ENCODE data around the gene MBTPS1.

The MBTPS1 gene

DNA sequence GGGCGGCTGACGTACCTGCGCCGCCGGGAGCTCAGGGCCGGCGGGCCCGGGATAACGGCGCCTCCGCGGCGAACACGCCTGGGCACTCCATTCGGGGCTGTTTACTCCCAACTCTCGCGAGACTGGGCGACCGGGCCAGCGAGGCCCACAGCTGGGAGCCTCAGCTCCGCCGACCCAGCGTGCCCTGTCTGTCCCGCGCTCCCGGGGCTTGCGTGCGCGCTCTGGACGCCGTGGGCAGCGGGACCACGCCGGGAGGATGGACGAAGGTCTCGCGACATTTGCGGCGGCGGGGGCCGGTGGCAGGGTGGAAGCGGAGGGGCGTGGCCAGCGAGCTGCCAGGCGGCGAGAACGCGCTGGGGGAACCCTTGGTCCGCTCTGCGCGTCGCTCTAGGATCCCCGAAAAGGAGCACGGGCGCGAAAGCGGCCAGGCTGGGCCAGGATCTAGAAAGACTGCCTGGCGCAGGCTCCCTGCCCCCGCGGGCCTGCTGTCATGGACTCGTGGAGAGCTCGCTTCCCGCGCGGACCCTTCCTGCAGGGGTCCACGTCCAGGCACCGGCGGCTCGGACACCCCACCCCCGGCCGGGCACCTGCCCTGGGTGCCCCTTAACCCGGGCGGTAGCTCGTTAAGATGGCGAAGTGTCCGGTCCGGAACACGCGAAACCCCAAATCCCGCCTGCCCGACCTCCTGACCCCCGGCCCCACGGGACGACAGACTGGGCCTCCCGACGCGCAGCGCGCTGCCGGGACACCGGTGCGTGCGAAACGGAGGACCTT, at the start of gene MBTPS1:
Gene MBTPS1, minus strand, starts transcription at position 223 of the 774 bp plus-strand sequence. CDS start 15,159 bp downstream, outside the sequence.
- peak; percentile 95 to 98 for DNase-seq

DNA sequence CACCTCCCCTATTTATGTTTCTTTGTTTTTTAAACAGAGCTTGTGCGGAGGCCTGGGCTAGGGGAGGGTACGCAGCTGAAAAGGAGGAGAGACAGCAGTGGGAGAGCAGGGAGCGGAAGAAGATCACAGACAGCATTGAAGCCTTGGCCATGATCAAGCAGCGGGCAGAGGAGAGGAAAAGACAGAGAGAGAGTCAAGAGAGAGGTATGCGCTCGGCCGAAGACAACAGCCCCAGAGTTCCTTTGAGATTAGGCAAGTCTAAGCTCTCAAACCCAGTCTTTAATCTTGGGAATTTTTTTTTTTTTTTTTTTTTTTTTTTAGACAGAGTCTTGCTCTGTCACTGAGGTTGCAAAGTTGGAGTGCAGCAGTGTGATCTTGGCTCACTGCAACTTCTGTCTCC, 49.0 kb upstream of the MBTPS1 start:
- no peak for DNase-seq

DNA sequence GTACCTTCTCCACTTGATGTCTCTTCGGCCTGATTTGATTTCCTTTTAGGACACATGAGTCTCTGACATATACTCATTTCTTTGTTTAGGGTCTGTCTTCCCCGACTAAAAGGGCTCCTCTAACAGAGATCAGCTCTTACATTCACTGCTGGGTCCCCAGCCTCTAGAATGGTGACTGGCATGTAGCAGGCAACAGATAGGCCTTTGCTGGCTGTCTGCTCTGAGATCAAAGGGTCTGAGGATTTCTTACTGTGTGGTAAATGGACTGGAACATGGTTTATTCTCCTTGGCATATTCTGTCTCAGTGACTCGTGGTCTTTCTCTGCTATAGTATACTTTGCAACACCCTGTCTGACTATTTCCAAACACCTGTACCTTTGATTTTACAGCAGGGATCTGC, 45.1 kb upstream of the MBTPS1 start:
- no peak for DNase-seq

DNA sequence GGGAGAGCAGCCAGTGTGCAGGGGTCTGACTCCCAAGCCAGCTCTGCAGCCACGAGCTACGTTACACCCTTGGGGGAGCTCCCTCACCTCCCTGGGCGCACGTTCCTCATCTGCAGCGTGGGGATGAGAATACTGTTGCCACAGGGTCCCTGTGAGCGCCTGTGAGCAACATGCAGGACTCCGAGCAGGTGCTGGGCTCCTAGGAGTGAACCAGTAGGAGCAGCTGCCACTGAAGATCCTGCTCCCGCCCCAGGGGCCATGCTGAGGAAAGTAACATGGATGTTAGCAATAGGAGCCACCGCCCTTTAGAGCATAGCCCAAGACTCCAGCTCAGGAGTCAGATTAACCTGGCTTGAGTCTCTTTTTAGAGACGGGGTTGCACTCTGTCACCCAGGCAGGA, 44.3 kb upstream of the MBTPS1 start:
- no peak for DNase-seq

DNA sequence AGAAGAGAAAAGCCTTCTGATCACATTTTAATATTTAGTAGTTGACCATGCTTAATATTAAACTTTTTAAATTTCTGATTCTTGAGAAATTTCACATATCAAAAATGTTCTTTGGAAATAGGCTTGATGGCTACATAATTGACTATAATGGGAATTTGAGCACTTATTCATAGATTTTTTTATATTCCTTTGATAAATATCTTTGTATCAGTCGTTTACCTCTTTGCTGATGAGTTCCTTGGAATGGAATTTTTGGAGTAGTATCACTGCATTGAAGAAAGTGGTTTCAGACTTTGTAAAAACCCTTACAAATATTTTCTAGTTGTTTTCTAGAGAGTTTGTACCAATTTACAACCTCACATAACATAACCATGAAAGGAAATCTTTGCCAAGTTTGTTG, 43.1 kb upstream of the MBTPS1 start:
- no peak for DNase-seq

DNA sequence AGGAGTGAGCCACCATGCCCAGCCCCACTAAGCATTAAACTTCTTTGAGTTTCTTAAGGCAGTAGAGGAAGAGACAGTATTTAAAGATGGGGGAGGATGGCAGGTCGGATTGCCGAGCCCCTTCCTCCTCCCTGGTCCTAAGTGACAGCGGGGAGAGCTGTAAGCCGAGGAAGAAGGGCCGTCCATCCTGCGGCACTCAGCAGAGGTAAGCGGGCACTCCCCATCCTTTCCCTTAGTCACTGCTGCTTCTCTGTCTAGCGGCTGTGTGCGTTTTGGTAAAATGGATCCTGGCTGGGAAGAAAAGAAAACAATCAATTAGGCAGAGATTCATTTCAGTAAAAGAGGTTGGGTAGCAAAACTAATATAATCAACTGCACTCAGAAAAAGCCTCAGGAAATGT, 42.3 kb upstream of the MBTPS1 start:
- DNase-seq = no peak

DNA sequence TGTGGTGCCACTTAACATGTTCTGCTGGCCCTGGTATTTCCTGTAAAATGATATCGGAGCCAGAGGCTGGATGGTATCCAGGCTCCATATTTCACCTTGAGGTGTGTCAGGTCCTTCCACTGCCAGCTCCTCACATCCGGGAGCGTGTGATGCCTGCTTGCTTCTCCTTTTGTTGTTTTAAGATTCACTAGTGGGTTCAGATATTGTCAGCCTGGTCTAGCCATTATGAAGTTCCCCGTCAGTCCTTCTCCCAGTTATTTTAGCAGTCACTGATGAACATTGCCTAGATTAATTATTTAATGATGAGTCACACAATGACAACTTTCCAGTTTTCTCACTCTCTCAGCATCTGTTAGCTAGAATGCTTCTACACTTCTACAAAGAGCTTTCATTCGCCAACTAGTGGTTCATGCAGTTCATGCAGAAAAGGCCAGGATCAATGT, 39.6 kb upstream of the MBTPS1 start:
- no peak for DNase-seq

DNA sequence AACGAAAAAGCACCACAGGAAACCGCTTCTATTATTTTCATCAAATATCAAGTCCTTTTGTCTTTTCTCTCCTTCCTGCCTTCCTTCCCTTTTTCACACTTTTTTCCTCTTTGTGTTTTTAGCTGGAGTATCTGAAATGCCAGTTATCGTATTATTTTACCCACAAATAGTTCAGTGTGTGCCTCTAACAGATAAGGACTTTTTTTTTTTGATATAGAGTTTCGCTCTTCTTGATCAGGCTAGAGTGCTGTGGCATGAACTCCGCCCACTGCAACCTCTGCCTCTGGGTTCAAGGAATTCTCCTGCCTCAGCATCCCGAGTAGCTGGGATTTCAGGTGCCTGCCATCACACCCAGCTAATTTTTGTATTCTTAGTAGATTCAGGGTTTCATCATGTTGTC, 39.0 kb upstream of the MBTPS1 start:
- no peak for DNase-seq

DNA sequence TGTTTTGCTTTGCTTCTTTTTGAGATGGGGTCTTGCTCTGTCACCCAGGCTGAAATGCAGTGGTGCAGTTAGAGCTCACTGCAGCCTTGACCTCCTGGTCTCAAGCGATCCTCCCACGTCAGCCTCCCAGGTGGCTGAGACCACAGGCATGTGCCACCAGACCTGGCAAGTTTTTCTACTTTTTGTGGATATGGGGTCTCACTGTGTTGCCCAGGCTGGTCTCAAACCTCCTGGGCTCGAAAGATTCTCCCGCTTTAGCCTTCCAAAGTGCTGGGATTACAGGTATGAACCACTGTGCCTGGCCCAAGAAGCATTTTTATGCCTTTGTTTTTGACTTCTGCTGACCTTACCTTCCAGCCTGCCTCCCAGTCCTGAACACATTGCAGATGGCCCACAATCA, 38.5 kb upstream of the MBTPS1 start:
- DNase-seq = no peak

DNA sequence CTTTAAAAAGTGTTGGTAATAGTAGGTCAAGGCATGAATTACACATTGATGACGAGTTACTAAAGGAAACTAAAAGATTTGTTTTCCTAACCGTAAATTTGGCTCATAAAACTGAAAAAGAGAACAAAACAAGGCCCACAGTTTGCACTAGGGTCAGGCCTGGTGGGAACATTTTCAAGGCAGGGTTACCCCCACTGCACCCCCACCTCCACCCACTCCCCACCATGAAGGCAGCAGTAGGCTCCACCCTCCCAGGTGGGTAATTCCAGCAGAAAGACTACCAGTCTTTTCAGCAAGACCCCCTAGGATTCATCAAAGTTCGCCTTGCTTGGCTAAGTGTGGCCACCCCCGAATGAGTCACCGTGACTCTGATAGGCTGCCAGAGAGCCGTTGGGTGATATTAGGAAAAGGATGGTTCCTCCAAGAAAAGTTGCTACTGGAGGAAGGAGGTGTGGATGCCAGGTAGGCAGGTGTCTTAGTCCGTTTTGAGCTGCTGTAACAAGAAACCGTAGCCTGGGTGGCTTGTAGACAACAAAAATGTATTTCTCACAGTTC, 37.0 kb upstream of the MBTPS1 start:
- DNase-seq = no peak

DNA sequence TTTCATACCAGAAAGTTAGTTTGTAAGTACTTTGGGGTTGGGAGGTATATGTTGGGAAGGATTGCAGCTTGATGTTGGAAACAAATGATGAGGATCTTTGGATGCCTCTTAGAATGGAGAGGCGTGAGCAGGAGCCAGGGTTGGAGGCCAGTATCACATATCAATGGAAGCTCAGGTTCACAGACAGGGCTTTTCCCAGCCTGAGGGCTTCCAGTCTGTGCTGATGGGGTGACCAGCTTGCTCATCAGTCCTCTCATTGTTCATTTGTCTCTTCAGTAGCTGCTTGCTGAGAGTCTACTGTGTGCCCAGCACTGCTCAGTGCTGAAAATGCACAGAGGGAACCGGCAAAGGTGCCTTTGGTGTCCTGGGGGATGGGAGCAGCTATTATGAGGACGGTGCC, 34.2 kb upstream of the MBTPS1 start:
- no peak for DNase-seq

DNA sequence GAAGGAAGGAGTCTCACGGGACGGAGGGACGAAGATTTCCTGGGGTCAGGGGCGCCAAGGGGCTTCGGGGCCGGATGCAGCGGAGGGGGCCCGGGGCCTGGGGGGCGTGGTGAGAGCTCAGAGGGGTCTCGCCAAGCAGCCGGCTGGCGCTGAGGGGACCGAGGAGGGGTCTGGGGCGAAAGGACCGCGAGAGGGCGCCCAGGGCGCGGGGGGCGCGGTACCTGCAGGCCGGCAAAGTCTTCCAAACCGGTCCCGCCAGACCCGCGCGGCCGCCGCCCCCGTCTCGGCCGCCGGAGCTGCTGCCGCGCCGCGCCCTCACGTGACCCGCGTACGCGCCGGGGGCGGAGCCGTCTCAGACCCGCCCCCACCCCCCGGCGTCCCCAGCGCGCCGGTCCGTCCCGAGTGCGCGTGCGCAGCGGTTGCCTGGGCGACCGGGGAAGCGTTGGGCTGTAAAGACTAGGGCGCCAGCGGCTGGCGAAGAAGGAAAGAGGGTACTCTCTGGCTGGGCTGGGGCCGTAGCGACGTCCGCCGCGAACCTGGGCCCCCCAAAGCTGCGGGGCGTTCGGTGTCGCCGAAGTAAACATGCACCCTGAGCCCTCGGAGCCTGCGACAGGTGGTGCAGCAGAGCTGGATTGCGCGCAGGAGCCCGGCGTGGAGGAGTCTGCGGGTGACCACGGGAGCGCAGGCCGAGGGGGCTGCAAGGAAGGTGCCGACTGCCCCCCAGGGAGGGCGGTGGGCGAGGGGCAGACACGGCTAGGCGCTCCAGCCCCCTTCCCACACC, 28.3 kb upstream of the MBTPS1 start, which contains the start of the genes DNAAF1 and HSDL1:
Gene DNAAF1, plus strand, starts transcription at position 450 of the 781 bp plus-strand sequence. Its CDS starts 133 bp downstream, at position 583.
Gene HSDL1, minus strand, starts transcription at position 319 of the 781 bp plus-strand sequence. CDS start 13,856 bp downstream, outside the sequence.
- DNase-seq = peak; percentile 94 to 97

DNA sequence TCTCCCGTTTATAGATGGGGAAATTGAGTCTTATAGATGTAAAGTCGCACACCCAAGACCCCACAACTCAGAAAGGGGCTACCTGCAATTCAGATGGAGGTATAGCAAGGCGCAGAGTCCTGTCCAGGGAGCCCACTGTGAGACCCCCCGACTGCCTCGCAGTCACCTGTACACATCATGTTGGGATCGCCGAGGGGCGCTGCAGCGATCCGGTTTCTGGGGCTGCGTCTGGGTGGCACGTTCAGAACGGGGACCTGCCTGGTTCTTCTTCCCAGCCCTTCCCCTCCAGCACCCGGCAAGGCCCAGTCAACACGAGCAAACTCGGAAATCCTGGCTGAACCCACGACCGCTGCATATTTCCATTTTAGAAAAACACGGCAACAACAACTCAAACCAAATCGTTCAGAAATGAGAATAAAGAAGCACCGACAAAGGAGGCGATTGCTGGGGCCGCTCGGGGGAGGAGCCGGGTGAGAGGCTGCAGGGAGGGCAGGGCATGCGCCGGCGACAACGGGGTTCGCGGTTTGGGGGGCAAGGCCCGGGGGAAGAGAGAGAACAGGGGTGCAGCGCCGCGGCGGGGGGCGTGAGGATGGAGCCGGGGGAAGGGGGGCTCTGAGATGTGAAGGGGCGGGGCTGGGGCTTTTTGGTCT, 27.6 kb upstream of the MBTPS1 start:
- DNase-seq = peak; percentile 19 to 32

DNA sequence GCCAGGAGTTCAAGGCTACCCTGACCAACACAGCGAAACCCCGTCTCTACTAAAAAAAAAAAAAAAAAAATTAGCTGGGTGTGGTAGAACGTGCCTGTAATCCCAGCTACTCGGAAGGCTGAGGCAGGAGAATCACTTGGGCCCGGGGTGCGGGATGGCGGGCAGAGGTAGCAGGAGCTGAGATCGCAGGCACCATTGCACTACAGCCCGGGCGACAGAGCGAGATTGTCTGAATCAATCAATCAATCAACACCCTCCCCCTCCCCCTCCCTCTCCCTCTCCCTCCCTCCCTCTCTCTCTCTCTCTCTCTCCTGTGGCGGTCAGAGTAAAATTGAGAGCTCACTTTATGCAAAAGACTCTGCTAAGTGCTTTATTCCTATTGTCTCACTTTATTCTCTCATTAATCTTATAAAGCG, 27.1 kb upstream of the MBTPS1 start:
- DNase-seq = no peak

DNA sequence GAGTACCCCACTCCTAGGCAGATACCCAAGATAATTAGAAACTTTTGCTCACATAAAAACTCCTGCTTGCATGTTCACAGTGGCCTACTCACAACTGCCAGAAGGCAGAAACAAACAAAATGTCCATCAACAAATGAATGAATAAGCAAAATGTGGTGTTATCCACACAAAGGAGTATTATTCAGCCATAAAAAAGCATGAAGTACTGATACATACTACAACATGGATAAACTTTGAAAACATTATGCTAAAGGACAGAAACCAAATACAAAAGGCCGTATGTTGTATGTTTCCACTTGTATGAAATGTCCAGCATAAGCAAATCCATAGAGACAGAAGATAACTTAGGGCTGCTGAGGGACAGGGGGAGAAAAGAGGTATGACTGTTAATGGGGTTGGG, 26.3 kb upstream of the MBTPS1 start:
- DNase-seq = no peak

DNA sequence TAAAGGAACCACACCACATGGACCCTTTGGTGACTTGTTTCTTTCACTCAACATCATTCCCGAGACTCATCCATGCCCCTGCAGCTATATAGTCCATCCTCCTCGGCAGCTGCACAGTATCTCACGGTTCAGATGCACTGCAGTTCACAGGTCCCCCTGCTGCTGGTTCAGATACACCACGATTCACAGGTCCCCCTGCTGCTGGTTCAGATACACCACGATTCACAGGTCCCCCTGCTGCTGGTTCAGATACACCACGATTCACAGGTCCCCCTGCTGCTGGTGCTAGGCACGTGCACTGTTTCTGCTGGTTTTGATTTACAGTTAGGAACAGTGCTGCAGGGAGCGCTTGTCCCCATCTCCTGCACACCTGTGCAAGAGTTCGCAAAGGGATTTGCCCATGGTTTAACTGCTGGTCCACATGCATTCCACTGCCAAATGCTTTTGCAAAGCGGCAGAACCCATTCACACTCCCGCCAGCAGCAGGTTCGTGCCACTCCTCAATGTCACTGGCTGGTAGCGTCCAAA, 24.5 kb upstream of the MBTPS1 start:
- DNase-seq = no peak

DNA sequence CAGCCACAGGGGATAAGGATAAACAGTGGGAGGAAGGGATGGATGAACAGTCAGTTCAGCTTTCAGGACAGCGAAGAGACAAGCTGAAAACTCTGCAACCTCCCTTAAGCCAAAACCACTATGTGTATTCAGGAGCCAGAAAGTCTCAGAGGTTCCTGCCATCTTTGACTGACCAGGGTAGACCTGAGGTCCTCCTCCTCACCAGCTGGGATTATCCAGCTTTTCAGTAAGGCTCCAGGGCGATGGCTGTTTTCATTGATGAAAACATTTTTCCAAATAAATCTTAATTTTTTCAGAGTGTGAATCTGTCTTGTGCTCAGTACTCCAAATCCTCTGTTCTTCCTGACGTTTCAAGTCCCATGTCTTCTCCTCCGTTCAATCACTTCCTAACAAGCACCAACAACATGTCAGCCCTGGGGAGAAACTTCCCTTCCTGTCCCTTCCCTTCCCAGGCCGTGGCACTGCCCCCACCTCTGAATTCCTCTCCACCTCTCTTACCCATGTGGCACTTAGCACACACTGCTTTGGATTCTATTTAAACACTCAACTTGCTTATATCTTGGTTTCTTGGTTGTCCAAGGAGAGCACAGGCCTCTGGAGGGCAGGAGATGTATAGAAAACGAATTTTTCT, 23.0 kb upstream of the MBTPS1 start:
- no peak for DNase-seq

DNA sequence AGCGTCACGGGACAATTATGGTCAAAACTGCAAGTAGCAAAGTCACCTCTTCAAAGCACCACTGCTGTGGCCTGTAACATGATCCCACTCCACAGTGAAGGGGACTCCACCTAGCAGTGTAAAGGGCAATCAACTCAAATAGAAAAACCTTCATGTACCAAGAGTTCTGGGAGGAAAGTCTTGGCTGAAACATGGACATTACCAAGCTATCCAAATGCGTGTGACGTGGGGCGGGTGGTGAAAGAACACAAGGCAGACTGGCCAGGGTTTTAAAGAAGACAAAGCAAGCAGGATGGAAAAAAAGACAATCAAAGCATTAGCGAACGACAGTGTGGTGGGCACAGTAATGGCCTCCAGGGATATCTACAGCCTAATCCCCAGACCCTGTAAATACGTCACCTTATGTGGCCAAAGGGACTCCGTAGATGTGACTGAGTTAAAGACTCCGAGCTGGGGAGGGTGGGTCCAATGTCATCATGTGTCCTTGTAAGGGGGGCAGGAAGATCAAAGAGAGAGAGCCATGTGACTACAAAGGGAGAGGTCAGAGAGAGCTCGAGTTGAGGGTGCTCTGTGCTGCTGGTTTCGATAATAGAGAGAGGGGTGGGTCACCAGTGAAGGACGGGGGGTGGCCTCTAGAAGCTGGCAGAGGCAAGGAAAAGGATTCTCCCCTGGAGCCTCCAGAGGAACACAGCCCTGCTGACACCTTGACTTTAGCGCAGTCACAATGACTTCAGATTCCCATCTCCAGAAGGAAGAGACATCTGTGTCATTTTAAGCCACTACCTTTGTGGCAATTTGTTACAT, 22.3 kb upstream of the MBTPS1 start:
- no peak for DNase-seq

DNA sequence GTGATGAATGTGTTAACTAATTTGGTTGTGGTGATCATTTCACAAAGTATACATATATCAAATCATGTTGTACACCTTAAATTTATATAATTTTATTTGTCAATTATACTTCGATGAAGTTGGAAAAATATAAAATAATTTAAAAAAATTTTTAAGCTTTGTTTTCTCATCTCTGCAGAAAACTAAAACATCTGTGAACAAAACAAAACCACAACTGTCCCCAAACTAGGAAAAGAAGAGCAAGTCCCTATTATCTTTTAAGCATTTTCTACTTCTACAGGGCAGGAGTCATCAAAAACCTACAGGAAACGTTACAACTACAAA, 21.7 kb upstream of the MBTPS1 start:
- no peak for DNase-seq

DNA sequence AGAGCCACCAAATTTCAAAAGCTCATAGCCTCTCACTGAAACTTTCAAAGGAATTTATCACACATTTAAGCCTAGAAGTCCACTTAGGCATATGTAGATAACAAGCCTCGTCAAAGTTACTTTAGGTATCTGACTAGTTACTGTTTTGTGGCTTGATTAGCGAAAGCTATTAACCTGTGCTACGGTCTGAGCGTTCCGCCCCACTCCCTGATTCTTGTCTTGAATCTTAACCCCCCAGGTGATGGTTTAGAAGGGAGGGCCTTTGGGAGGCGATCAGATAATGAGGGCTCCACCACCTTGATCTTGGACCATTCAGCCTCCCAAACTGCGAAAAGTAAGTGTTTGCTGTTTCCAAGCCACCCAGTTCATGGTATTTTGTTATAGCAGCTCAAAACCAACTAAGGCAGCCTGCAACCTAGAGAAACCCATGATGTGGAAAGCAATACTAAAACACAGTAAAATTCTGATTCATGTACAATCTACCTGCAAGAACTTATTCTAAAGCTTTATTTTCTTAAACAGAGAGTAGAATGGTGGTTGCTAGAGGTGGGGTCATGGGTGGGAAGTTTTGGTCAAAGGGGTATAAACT, 21.1 kb upstream of the MBTPS1 start:
- no peak for DNase-seq

DNA sequence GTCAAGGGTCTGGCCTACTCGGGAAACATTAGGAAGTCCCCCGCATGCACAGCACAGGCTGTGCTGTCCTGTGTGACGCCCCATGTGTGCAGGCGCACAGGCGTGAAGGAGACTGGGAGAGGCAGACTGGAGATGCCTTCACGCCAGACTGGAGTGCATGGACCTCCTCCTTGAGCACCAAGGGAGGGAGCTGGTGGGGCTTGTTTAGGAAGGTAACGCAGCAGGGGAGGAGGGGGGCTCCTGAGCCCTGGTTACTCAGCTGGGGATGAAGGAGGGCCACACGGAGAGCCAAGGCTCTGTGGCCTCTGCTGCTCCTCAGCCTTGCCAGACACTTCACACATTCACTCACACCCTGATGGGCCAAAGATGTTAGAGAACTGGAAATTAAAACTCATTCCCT, 20.5 kb upstream of the MBTPS1 start:
- DNase-seq = no peak

All from stimulated activated CD4-positive, alpha-beta T cell treated with anti-CD3 and anti-CD28 coated beads, Interleukin-2, amount 100 ng/mL, for 48 hours (primary cell).